ENCODE results near the gene LINC01488.

The LINC01488 gene

GRCh38 chr11:69542314-69543168 lies 61.1 kb downstream of the LINC01488 start:
- no peak for DNase-seq
